GDM1 (cell line): ENCODE data around the gene DAZAP1.
"Not testable (repeated sequence)": the region's sequence is repeated elsewhere in the genome, so short reads cannot be mapped to it uniquely, and the experiment has no call there.

Experiments used
- DNase-seq: peaks from one replicate; lab custom pipeline; 2025; lab: John Stamatoyannopoulos, UW

DAZAP1 gene

DNA sequence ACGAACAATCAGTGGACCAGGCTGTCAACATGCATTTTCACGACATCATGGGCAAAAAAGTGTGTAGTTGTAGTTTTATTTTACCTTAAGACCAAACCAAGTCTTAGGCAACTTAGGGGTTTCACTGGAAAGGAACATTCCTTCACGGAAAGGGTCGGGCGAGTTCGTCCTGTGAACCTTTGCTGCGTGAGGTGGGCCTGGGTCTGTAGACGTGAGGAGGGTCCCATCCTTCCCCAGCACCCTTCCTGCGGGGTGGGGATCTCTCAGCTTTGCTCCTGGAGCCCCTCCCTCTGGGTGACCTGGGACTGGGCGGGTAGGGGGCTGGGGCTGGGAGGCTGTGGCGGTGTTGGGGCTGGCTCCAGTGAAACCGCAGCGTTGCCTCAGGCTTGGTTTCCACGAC, 18.5 kb downstream of the DAZAP1 start:
- DNase-seq: no peak

DNA sequence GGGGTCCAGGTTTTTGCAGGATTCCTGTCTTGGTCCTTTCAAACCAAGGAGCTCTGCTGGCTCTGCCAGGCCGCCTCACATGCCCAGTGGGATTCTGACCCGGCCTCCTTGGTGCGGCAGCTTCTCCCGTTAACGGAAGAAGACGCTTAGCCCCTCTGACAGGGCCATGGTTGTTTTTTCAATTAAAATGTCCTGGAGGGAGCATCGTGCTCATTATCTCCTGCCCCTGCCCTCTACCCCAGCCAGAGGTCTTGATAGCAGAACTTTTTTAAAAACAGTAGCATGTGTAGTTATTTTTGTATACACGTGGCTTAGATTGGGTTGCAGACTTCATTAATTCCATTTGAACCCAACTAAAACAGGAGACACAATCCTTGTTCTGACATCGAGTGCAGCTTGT, 19.4 kb downstream of the DAZAP1 start:
- DNase-seq: no peak

DNA sequence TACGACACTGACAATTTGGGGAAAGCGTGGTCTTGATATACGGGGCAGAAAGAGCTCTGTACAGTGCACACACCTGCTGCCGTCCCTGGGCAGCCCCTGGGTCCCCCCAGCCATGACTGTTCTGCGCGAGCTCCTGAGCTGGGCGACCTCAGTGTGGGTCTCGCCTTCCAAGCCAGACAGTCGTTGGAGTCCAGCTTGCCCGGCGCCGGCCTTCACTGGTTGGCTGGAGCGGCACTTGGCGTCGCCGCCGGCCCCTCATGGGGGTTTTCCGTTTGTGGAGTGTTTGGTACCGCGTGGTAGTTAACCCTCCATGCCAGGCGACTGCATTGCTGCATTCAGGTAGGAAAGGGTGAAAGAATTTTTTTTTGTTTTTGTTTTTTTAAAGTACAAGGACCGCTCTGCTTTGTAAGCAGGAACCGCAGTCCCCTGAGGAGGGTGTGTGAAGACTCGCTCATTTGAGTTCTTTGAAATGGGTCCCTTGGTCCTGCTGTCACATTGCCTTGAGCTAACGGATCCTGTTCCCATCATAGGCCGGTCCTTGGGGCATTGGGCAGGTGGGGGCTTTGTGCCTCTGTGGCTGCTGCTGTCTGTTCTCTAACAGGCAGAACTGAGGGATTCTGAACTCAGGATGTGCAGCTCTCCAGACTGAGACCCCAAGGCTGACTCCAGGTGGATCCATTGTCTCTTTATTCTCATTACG, 20.0 kb downstream of the DAZAP1 start:
- DNase-seq: no peak

DNA sequence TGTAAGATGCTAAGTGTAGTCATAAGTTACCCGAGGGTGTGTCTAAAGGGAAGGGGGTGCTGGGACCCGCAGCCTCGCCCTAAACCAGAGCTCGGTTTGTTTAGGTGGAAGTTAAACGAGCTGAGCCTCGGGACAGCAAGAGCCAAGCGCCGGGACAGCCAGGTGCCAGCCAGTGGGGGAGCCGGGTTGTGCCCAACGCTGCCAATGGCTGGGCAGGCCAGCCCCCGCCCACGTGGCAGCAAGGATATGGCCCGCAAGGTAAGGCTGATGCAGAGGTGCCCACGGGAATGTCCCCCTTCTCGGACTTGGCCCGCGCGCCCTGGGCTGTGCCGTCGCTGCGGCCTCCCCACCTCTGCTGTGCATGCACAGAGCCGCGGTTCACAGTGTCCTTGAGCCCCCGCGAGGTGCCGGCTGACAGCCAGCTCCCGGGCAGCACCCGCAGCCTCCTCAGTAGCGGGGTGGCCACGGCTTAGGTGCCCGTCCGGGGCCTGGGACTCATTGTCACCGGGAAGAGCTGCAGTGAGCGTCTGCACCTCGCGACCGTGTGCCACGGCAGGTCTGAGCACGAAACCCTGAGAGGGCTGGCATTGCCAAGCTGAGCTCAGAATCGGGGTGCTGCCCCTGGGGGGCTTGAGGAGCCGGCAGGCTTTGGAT, 21.5 kb downstream of the DAZAP1 start:
- no peak for DNase-seq

DNA sequence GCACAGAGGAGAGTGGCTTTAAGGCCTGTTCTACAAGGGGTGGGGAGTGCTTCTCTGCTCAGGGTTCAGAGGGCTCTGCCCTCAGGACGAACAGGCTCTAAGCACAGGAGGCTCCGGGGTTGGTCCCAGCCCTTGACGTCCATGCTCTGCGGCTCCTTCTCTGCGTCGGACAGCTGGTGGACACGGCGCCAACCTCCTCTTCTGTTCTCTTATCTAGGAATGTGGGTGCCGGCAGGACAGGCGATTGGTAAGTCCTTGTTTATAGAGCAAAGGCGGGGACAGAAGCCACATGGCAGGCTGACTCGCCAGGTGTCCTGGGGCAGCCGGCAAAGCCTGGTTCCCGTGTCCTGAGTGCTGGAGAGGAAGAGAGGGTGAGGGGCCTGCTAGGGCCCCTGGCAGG, 22.4 kb downstream of the DAZAP1 start:
- no peak for DNase-seq

DNA sequence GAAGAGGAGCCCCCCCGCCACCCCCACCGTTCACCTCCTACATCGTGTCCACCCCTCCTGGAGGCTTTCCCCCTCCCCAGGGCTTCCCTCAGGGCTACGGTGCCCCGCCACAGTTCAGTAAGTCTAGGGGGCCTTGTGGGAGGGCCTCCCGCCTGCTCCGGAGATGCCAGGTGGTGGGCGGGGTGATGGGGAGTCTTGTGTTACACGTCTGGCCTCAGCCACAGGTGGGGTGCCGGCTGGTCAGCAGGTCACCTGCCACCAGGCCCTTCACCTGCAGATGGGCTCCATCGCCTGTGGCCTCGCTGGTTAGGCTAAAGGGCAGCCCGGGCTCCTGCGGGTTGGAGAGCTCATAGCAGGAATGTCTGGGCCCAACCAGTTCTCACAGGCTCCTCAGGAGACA, 22.9 kb downstream of the DAZAP1 start:
- no peak for DNase-seq

DNA sequence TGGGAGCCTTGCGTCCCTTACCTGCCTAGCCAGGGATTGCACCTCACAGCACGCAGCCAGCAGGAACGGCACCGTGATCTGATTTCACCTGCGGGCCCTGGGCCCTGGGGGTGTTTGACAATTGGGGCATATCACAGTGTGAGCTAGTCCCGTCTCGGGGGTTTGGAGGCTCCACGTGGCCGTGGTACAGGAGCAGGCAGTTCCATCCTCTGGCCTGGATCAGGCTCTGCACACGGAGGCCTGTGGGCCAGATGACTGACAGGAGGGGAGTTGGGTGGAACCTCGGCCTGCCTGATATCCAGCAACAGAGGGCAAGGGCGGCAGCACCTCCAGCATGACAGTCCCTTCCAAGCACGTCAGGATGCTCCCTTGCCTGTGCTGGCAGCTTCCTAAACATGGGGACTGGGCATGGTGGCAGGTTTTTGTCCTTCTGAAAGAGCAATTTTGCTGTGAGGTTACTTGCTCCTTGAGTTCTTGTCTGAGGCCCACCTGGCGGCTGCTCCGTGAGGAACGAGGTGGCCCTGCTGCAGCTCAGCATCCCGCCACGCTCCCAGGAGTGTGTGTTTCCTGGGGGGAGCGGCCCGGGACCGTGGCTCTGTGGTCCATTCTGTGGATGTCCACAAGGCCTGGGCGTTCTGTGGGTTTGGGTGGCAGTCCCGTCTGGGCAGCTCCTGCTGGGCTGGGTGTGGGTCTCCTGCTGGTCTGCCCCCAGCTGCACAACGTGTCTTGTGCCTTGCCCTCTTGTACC, 24.5 kb downstream of the DAZAP1 start:
- DNase-seq: no peak

DNA sequence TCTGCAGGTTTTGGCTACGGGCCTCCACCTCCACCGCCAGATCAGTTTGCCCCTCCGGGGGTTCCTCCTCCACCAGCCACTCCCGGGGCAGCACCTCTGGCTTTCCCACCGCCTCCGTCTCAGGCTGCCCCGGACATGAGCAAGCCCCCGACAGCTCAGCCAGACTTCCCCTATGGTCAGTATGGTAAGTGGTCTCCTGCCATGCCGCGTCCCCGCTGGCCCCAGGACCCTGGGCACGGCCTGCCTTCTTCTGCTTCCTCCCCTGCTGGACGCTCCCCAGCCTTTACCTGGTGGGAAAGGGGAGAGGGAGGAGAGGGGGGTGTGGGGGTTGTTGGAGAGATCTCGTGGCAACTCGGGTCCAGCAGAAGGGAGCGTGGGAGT, 25.1 kb downstream of the DAZAP1 start:
- DNase-seq: no peak

DNA sequence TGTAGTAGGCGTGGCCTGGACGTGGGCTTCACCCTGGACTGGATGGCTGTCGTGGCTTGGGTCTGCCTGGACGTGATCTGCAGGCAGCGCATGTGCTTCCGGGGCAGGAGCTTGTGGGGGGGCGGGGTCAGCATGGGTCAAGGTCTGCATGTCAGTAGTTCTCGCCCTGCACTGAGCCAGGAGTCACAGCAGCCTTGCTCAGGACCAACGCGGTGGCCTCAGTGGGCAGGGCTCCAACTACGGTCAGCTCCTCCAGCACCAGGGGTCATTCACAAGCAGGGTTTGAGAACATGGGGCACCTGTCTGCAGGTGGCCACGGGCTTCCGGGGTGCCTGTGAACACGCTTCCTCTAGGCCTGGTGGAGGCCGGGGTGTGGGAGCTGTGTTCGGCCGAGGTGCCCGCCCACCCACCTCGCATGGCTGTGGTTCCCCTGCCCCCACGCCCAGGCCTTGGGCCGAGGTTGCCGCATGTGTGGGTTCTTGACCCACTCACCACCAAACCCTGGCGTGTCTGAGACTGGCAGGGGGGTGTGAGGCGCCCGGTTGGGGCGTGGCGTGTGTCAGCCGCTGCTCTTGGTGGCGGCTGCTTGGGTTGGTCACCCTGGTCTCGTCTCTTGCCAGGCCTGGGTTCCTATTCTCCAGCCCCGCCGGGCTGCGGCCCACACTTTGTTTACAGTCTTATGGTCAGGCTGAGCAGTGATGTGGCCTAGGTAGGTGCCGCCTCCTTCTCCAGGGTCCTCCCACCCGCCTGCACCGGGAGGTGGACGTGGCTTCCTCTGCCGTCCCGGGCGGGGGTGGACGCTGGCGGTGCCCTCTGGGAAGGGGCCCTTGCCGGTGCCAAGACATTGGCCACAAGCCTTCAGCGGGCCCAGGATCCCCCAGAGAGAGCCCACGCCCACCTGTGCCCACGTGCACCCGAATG, 26.0 kb downstream of the DAZAP1 start:
- DNase-seq: no peak

DNA sequence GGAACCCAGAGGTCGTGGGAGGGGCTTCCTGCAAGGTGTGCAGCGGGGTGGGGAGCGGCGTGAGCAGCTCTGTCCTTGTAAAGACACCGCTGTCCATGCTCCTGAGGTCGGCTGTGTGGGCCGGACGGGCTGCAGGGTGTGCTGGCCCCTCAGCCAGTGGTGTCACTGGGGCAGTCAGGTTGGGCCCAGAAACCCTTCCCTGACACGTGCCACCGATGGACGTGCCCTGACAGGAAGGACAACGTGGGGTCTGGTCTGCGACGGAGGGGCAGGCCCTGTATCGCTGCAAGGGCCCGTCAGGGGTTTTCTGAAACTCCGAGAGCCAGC, 26.6 kb downstream of the DAZAP1 start:
- DNase-seq: no peak

DNA sequence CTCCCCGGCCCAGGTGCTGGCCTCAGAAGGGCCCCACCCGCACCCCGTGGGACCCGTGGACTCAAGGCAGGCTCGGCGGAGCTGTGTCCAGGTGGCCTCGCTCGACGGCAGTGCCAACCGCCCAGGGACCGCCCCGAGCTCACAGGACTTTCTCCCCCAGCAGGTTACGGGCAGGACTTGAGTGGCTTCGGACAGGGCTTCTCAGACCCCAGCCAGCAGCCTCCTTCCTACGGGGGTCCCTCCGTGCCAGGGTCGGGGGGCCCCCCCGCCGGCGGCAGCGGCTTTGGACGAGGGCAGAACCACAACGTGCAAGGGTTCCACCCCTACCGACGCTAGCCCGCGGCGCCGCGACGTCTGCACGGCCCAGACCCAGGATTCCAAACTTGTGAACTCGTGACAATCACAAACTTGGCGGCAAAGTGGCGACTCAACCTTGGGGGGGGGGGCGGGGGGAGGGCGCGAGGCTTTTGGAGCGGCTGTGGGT, 27.2 kb downstream of the DAZAP1 start:
- DNase-seq: no peak

DNA sequence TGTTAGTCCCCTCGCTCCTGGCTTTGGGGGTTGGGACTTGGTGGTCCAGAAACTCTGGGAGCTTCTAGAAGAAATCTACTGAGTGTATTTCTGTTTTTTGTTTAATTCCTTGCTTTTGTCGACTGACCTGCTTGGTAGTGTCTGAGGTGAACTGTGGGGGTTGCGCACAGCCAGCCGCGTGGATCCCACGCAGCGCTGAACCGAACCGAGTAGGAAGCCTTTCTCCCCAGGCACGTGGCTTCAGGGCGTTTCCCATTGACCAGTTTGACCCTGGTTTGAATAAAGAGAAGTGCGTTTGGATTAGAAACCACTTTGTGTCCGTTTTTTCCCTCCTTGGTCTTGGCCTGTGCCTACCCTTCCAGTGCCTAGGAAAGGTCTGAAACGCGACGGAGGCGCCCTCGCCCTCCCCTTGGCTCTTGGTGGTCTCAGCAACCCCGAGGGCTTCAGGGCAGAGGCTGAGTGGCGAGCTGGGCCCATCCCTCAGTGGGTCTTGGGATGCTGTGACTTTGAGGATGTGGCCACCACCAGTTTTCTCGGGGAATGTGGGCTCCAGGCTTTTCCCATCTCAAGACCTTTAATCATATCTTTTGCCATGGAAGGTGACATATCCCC, 28.1 kb downstream of the DAZAP1 start:
- no peak for DNase-seq

DNA sequence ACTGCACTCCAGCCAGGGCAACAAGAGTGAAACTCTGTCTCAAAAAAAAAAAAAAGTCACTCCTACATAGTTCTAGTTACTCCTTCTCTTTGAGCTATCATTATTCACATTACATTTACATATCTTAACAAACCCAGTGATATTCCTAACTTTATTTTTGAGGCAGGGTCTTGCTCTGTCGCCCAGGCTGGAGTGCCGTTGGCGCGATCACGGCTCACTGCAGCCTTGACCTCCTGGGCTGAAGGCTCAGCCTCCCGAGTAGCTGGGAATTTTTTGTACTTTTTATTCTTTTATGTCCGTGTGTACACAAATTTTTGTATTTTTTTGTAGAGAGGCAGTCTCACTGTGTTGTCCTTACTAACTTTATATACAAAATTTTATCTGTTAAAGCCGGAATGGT, 30.2 kb downstream of the DAZAP1 start:
- no peak for DNase-seq

DNA sequence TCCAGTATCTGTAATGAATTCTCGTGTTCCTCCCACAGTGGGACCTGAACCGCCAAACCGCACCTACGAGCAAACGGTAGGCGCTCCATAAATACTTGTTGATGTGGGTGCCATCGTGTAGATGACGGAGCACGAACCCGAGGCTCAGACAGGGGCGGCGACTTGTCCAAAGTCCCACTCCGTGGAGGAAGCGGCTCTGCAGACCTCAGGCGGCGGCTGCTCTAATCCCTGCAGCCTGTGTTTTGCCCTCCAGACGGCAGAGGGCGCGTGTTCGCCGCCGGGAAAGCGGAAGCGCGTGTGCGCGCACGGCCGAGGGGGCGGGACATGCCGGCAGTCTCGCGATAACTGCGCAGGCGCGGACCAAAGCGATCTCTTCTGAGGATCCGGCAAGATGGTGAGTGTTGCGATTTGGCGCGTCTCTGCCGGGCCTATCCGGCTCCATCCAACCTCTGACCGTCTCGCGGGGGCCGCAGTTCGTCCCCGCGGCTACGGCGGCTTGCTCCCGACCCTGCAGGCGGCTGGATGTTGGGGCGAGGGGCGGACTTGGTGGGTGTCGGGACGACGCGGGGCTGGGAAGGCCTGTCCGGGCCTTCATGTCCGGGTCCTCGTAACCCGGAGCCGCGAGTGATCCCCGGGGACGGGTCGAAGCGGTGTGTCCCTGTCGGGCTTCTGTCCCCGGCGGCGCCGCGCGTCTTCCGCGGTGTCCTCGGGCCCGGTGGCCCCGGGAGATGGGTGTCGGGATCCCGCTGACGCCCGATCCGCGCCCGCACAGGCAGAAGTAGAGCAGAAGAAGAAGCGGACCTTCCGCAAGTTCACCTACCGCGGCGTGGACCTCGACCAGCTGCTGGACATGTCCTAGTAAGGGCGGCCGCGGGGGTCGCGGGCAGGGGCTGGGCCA, 30.9 kb downstream of the DAZAP1 start, which contains the start of gene RPS15:
Gene RPS15, plus strand, starts transcription at position 362 of the 898 bp plus-strand sequence. Its CDS starts 30 bp downstream, at position 392.
- DNase-seq: peak; percentile 92

DNA sequence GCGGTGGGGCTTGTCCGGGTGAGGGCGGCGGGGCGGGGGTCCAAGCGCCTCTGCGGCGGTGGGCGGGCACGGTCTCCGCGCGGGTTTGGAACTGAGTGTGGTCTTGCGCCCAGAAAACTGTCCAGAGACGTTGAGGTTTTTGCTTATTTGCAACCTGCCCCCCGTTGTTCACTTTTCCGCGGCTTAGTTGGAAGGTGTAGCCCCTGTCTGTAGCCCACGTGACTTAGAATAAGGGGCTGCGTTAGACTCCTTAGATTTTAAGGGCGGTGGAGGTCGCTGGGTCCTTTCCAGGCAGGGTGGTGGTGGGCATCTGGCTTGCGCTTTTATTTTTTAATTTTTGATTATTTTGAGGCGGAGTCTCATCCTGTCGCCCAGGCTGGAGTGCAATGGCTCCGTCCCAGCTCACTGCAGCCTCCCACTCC, 31.6 kb downstream of the DAZAP1 start:
- DNase-seq: no peak

DNA sequence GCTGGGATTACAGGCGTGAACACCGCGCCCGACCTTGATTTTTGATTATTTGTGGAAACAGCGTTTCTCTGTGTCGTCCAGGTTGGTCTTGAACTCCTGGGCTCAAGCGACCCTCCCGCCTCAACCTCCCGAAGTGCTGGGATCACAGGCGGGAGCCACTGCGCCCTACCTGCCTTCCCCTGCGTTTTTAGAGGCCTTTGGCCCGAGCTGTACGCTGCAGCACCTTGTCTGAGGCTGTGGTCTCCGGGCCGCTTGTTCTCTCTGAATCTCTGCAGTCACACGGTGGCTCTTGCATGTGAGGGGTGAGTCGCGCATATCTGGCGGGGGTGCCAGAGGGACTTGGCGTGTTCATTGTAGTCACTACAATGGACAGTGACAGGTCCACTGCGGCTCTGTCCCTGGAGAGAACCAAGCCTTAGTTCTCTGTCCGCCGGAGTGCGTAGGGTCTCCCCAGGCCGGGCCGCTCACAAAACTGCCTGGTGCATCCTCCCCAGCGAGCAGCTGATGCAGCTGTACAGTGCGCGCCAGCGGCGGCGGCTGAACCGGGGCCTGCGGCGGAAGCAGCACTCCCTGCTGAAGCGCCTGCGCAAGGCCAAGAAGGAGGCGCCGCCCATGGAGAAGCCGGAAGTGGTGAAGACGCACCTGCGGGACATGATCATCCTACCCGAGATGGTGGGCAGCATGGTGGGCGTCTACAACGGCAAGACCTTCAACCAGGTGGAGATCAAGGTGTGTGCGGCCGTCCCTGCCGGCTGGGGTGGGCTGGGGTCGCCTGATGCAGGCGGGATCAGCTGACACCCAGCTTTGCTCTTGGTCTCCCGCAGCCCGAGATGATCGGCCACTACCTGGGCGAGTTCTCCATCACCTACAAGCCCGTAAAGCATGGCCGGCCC, 32.4 kb downstream of the DAZAP1 start:
- not testable (repeated sequence) for DNase-seq

DNA sequence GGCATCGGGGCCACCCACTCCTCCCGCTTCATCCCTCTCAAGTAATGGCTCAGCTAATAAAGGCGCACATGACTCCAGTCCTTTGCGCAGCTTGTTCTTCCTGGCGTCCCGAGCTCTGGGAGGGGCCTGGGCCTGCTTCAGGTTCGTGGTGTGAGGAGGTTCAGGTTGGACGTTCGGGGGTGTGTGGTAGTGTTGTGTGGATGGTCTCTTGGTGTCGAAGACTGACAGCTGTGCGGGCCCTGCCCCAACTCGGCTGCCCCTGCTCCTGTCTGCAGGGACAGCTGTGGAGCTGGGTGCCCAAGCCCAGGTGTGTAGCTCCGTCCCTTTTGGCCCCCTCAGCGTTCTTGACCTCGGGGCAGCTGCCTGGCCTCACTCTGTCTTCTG, 33.0 kb downstream of the DAZAP1 start:
- no peak for DNase-seq

DNA sequence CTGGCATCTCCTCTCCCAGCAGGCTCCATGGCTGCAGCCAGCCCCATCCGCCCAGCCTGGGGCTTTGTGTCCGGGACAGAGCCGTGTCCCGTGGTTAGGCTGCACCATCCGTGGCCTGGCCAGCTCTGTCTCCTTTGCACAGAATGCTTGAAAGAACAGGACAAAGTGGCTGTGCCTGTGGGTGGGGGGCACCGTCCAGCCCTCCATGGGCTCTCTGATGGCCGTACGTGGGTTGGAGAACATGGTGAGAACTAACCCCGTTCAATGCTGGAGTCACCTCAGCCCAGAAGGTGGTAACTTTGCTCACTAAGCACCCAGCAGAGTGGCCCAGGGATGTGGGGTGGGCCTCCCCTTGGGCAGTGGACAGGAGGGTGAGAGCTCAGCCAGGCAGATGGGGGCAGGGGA, 33.6 kb downstream of the DAZAP1 start:
- DNase-seq: no peak

DNA sequence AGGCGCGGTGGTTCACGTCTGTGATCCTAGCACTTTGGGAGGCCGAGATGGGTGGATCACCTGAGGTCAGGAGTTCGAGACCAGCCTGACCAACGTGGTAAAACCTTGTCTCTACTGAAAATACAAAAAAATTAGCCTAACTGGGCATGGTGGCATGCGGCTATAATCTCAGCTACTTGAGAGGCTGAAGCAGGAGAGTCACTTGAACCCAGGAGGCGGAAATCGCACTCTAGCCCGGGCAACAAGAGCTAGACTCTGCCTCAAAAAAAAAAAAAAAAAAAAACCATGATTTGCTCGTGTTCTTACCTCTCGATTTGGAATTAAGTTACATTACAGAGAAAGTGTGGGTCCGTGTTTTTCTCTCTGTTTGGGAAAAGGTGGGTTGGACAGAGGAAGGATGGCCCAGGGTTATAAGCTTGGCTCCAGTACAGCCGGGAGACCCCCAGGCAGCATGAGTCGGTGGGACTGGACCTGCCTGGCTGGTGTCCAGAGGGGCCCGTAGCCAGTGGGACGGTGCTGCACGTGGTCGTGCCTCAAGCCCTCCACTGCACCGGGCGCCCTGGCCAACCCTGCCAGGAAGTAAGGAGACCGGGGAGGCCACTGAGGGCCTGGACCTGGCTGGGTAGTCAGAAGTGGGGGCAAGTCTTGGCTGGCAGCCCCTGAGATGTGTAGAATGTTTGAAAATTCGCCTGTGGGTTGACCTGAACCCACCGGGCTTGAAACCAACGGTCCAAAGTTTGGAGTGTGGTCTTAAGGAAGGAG, 34.5 kb downstream of the DAZAP1 start:
- no peak for DNase-seq
